WTC11 (cell line): Measurements from ENCODE around the gene GPS2. TPM values are rescaled to one million over a fixed set of nuclear protein-coding genes. Genes with fewer than 3 reads are reported as not detected.
A peak's percentile ranks its signal among the peaks of the same experiment; 100 is the strongest.

ENCODE experiments used
- AFF4 ChIP-seq: sonication (generic); formaldehyde crosslinking; IDR thresholded peaks from 2 replicates; pipeline ENCODE4 v1.8.1; 2023; ENCODE audit warnings: mild to moderate bottlenecking, missing genetic modification reagents, borderline replicate concordance
- AR ChIP-seq: fragments of 250-450 bp; sonication (Bioruptor Pico); IDR thresholded peaks from 2 replicates; pipeline ENCODE4 v1.9.0; 2021; ENCODE audit warnings: mild to moderate bottlenecking
- ATF2 ChIP-seq: sonication (generic); formaldehyde crosslinking; IDR thresholded peaks from 2 replicates; pipeline ENCODE4 v1.8.1; 2022; ENCODE audit warnings: low read depth, missing genetic modification reagents, borderline replicate concordance
- ATF6 ChIP-seq: sonication (generic); formaldehyde crosslinking; IDR thresholded peaks from 2 replicates; pipeline ENCODE4 v1.8.1; 2023; ENCODE audit warnings: mild to moderate bottlenecking, missing genetic modification reagents
- CREM ChIP-seq: sonication (generic); formaldehyde crosslinking; IDR thresholded peaks from 2 replicates; pipeline ENCODE4 v1.8.1; 2022; ENCODE audit warnings: mild to moderate bottlenecking, missing genetic modification reagents, moderate library complexity
- CTCF ChIP-seq: fragments of 200-600 bp; IDR thresholded peaks from 2 replicates; pipeline ENCODE4 v1.8.0; 2022; ENCODE audit warnings: antibody characterized with exemption
- EMX1 ChIP-seq: fragments of 250-450 bp; sonication (Bioruptor Pico); IDR thresholded peaks from 2 replicates; pipeline ENCODE4 v1.8.0; 2021; ENCODE audit warnings: mild to moderate bottlenecking
- ETV6 ChIP-seq: sonication (generic); formaldehyde crosslinking; IDR thresholded peaks from 2 replicates; pipeline ENCODE4 v1.8.1; 2022; ENCODE audit warnings: mild to moderate bottlenecking, missing genetic modification reagents
- HMGA2 ChIP-seq: fragments of 250-450 bp; sonication (Bioruptor Pico); IDR thresholded peaks from 2 replicates; pipeline ENCODE4 v1.4.0; 2021; ENCODE audit warnings: mild to moderate bottlenecking, moderate library complexity
- JUN ChIP-seq: sonication (generic); formaldehyde crosslinking; IDR thresholded peaks from 2 replicates; pipeline ENCODE4 v1.8.0; 2023; ENCODE audit warnings: mild to moderate bottlenecking, missing genetic modification reagents
- KAT7 ChIP-seq: sonication (generic); formaldehyde crosslinking; IDR thresholded peaks from 2 replicates; pipeline ENCODE4 v1.8.1; 2023; ENCODE audit warnings: missing genetic modification reagents, mild to moderate bottlenecking, borderline replicate concordance
- NR1H2 ChIP-seq: sonication (generic); formaldehyde crosslinking; IDR thresholded peaks from 2 replicates; pipeline ENCODE4 v1.9.0; 2021; ENCODE audit warnings: mild to moderate bottlenecking, moderate library complexity, missing genetic modification reagents
- OVOL2 ChIP-seq: fragments of 250-450 bp; sonication (Bioruptor Pico); IDR thresholded peaks from 2 replicates; pipeline ENCODE4 v1.9.0; 2021; ENCODE audit warnings: mild to moderate bottlenecking, borderline replicate concordance
- PRRX2 ChIP-seq: fragments of 250-450 bp; sonication (Bioruptor Pico); IDR thresholded peaks from 2 replicates; pipeline ENCODE4 v1.8.0; 2021; ENCODE audit warnings: mild to moderate bottlenecking
- SMAD3 ChIP-seq: sonication (generic); formaldehyde crosslinking; IDR thresholded peaks from 2 replicates; pipeline ENCODE4 v1.8.0; 2022; ENCODE audit warnings: missing genetic modification reagents, mild to moderate bottlenecking, borderline replicate concordance
- SP1 ChIP-seq: sonication (generic); formaldehyde crosslinking; conservative IDR thresholded peaks from 2 replicates; pipeline ENCODE4 v1.8.1; 2022; ENCODE audit warnings: missing genetic modification reagents
- TP53 ChIP-seq: sonication (generic); formaldehyde crosslinking; IDR thresholded peaks from 2 replicates; pipeline ENCODE4 v1.8.1; 2023; ENCODE audit warnings: mild to moderate bottlenecking, missing genetic modification reagents
- USF2 ChIP-seq: sonication (generic); formaldehyde crosslinking; IDR thresholded peaks from 2 replicates; pipeline ENCODE4 v1.8.1; 2023; ENCODE audit warnings: mild to moderate bottlenecking, missing genetic modification reagents, moderate library complexity
- ZNF281 ChIP-seq: sonication (generic); formaldehyde crosslinking; IDR thresholded peaks from 2 replicates; pipeline ENCODE4 v1.8.0; 2023; ENCODE audit warnings: mild to moderate bottlenecking, missing genetic modification reagents
- ZNF416 ChIP-seq: fragments of 250-450 bp; sonication (Bioruptor Pico); IDR thresholded peaks from 2 replicates; pipeline ENCODE4 v1.9.0; 2021; ENCODE audit warnings: mild to moderate bottlenecking, inconsistent platforms
- ZNF423 ChIP-seq: fragments of 250-450 bp; sonication (Bioruptor Pico); IDR thresholded peaks from 2 replicates; pipeline ENCODE4 v2.1.2; 2022; ENCODE audit warnings: mild to moderate bottlenecking, moderate library complexity
- ZNF425 ChIP-seq: fragments of 250-450 bp; sonication (Bioruptor Pico); conservative IDR thresholded peaks from 2 replicates; pipeline ENCODE4 v1.9.0; 2021; ENCODE audit warnings: mild to moderate bottlenecking
- total RNA-seq: library from RNA; stranded (reverse); gene quantifications from 3 replicates; pipeline ENCODE4 v1.2.3, GENCODE V29; 2021

The GPS2 gene
- total RNA-seq, 1 experiment from 2014 or later, result 55.9 TPM

GRCh38 chr17:7356072-7356549 lies 41.0 kb upstream of the GPS2 start (continued):
- TF ChIP-seq EMX1 (CRISPR knock-in tag) (no peak), OVOL2 (CRISPR knock-in tag) (no peak), ZNF281 (CRISPR knock-in tag) (no peak), ATF6 (CRISPR knock-in tag) (no peak), ATF2 (CRISPR knock-in tag) (no peak), CTCF (peak; percentile 94), TP53 (CRISPR knock-in tag) (no peak), ZNF423 (CRISPR knock-in tag) (no peak), CREM (CRISPR knock-in tag) (no peak), HMGA2 (CRISPR knock-in tag) (no peak), JUN (no peak), ZNF416 (no peak), ETV6 (CRISPR knock-in tag) (peak; percentile 61; the same call in 1 of the 2 replicates), KAT7 (CRISPR knock-in tag) (no peak), PRRX2 (CRISPR knock-in tag) (0 out of 2 replicates have a peak, but pooled peaks have one; percentile 65), AR (CRISPR knock-in tag) (no peak), ZNF425 (CRISPR knock-in tag) (no peak), SMAD3 (CRISPR knock-in tag) (no peak), USF2 (0 out of 2 replicates have a peak, but pooled peaks have one; percentile 19), AFF4 (no peak), SP1 (CRISPR knock-in tag) (peak; percentile 81), NR1H2 (CRISPR knock-in tag) (no peak)
